GOT3 (cell line): ENCODE data around the gene LUC7L.
"Not testable (repeated sequence)": the region's sequence is repeated elsewhere in the genome, so short reads cannot be mapped to it uniquely, and the experiment has no call there.

ENCODE experiments used
- DNase-seq: peaks from one replicate; lab custom pipeline; 2025; ENCODE audit warnings: mixed read lengths; lab: John Stamatoyannopoulos, UW

The LUC7L gene

DNA sequence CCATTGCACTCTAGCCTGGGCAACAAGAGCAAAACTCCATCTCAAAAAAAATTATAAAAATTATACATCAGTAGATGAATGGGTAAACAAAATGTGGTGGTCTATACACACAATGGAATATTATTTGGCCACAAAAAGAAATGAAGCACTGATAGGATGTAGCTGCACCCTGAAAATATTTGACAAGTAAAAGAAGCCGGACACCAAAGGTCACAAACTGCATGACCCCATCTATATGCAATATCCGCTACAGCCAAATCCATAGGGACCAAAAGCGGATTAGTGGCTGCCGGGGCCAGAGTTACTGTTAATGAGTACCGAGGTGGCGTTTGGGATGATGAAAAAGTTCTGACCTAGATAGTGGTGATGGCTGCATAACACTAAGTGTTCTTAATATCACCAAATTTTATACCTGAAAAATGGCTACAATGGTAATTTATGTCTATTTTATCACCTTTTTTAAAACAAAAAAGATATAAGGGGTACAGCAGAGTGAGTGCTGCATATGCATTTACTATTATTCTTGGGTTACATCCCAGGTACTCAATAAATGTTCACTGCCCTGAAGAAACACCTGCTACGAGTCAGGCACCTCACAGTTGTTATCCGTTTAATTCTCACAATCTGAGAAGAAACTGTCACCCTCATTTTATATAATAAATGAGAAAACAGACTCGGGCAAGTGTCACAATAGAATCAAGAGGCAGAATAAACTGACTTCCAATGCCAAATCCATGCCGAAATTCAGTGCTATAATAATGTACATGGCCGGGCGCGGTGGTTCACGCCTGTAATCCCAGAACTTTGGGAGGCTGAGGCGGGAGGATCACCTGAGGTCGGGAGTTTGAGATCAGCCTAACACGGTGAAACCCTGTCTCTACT is 49.8 kb downstream of the LUC7L start:
- DNase-seq, result no peak

DNA sequence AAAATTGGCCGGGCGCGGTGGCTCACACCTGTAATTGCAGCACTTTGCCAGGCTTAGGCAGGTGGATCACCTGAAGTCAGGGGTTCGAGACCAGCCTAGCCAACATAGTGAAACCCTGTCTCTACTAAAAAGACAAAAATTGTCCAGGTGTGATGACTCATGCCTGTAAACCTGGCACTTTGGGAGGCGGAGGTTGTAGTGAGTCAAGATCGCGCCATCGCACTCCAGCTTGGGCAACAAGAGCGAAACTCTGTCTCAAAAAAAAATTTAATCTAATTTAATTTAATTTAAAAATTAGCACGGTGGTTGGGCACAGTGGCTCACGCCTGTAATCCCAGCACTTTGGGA is 50.6 kb downstream of the LUC7L start:
- no peak for DNase-seq

DNA sequence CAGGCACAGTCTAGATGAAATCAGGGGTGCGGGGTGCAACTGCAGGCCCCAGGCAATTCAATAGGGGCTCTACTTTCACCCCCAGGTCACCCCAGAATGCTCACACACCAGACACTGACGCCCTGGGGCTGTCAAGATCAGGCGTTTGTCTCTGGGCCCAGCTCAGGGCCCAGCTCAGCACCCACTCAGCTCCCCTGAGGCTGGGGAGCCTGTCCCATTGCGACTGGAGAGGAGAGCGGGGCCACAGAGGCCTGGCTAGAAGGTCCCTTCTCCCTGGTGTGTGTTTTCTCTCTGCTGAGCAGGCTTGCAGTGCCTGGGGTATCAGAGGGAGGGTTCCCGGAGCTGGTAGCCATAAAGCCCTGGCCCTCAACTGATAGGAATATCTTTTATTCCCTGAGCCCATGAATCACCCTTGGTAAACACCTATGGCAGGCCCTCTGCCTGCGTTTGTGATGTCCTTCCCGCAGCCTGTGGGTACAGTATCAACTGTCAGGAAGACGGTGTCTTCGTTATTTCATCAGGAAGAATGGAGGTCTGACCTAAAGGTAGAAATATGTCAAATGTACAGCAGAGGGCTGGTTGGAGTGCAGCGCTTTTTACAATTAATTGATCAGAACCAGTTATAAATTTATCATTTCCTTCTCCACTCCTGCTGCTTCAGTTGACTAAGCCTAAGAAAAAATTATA is 51.1 kb downstream of the LUC7L start:
- DNase-seq, result no peak

DNA sequence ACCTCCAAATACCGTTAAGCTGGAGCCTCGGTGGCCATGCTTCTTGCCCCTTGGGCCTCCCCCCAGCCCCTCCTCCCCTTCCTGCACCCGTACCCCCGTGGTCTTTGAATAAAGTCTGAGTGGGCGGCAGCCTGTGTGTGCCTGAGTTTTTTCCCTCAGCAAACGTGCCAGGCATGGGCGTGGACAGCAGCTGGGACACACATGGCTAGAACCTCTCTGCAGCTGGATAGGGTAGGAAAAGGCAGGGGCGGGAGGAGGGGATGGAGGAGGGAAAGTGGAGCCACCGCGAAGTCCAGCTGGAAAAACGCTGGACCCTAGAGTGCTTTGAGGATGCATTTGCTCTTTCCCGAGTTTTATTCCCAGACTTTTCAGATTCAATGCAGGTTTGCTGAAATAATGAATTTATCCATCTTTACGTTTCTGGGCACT is 51.8 kb downstream of the LUC7L start:
- DNase-seq, result no peak

DNA sequence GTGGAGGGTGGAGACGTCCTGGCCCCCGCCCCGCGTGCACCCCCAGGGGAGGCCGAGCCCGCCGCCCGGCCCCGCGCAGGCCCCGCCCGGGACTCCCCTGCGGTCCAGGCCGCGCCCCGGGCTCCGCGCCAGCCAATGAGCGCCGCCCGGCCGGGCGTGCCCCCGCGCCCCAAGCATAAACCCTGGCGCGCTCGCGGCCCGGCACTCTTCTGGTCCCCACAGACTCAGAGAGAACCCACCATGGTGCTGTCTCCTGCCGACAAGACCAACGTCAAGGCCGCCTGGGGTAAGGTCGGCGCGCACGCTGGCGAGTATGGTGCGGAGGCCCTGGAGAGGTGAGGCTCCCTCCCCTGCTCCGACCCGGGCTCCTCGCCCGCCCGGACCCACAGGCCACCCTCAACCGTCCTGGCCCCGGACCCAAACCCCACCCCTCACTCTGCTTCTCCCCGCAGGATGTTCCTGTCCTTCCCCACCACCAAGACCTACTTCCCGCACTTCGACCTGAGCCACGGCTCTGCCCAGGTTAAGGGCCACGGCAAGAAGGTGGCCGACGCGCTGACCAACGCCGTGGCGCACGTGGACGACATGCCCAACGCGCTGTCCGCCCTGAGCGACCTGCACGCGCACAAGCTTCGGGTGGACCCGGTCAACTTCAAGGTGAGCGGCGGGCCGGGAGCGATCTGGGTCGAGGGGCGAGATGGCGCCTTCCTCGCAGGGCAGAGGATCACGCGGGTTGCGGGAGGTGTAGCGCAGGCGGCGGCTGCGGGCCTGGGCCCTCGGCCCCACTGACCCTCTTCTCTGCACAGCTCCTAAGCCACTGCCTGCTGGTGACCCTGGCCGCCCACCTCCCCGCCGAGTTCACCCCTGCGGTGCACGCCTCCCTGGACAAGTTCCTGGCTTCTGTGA is 52.5 kb downstream of the LUC7L start, which contains the start of gene HBA1:
Gene HBA1, plus strand, starts transcription at position 204 of the 906 bp plus-strand sequence. Its CDS starts 37 bp downstream, at position 241.
- DNase-seq, result not testable (repeated sequence)

DNA sequence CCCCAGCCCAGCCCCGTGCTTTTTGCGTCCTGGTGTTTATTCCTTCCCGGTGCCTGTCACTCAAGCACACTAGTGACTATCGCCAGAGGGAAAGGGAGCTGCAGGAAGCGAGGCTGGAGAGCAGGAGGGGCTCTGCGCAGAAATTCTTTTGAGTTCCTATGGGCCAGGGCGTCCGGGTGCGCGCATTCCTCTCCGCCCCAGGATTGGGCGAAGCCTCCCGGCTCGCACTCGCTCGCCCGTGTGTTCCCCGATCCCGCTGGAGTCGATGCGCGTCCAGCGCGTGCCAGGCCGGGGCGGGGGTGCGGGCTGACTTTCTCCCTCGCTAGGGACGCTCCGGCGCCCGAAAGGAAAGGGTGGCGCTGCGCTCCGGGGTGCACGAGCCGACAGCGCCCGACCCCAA is 53.2 kb downstream of the LUC7L start:
- not testable (repeated sequence) for DNase-seq

DNA sequence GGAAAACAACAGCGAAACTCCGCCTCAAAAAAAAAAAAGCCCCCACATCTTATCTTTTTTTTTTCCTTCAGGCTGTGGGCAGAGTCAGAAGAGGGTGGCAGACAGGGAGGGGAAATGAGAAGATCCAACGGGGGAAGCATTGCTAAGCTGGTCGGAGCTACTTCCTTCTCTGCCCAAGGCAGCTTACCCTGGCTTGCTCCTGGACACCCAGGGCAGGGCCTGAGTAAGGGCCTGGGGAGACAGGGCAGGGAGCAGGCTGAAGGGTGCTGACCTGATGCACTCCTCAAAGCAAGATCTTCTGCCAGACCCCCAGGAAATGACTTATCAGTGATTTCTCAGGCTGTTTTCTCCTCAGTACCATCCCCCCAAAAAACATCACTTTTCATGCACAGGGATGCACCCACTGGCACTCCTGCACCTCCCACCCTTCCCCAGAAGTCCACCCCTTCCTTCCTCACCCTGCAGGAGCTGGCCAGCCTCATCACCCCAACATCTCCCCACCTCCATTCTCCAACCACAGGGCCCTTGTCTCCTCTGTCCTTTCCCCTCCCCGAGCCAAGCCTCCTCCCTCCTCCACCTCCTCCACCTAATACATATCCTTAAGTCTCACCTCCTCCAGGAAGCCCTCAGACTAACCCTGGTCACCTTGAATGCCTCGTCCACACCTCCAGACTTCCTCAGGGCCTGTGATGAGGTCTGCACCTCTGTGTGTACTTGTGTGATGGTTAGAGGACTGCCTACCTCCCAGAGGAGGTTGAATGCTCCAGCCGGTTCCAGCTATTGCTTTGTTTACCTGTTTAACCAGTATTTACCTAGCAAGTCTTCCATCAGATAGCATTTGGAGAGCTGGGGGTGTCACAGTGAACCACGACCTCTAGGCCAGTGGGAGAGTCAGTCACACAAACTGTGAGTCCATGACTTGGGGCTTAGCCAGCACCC is 54.0 kb downstream of the LUC7L start:
- no peak for DNase-seq

DNA sequence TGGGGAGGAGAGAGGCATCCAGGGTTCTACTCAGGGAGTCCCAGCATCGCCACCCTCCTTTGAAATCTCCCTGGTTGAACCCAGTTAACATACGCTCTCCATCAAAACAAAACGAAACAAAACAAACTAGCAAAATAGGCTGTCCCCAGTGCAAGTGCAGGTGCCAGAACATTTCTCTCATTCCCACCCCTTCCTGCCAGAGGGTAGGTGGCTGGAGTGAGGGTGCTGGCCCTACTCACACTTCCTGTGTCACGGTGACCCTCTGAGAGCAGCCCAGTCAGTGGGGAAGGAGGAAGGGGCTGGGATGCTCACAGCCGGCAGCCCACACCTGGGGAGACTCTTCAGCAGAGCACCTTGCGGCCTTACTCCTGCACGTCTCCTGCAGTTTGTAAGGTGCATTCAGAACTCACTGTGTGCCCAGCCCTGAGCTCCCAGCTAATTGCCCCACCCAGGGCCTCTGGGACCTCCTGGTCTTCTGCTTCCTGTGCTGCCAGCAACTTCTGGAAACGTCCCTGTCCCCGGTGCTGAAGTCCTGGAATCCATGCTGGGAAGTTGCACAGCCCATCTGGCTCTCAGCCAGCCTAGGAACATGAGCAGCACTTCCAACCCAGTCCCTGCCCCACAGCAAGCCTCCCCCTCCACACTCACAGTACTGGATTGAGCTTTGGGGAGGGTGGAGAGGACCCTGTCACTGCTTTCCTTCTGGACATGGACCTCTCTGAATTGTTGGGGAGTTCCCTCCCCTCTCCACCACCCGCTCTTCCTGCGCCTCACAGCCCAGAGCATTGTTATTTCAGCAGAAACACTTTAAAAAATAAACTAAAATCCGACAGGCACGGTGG is 55.1 kb downstream of the LUC7L start:
- not testable (repeated sequence) for DNase-seq

DNA sequence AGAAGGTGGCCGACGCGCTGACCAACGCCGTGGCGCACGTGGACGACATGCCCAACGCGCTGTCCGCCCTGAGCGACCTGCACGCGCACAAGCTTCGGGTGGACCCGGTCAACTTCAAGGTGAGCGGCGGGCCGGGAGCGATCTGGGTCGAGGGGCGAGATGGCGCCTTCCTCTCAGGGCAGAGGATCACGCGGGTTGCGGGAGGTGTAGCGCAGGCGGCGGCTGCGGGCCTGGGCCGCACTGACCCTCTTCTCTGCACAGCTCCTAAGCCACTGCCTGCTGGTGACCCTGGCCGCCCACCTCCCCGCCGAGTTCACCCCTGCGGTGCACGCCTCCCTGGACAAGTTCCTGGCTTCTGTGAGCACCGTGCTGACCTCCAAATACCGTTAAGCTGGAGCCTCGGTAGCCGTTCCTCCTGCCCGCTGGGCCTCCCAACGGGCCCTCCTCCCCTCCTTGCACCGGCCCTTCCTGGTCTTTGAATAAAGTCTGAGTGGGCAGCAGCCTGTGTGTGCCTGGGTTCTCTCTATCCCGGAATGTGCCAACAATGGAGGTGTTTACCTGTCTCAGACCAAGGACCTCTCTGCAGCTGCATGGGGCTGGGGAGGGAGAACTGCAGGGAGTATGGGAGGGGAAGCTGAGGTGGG is 55.9 kb downstream of the LUC7L start:
- DNase-seq, result not testable (repeated sequence)

DNA sequence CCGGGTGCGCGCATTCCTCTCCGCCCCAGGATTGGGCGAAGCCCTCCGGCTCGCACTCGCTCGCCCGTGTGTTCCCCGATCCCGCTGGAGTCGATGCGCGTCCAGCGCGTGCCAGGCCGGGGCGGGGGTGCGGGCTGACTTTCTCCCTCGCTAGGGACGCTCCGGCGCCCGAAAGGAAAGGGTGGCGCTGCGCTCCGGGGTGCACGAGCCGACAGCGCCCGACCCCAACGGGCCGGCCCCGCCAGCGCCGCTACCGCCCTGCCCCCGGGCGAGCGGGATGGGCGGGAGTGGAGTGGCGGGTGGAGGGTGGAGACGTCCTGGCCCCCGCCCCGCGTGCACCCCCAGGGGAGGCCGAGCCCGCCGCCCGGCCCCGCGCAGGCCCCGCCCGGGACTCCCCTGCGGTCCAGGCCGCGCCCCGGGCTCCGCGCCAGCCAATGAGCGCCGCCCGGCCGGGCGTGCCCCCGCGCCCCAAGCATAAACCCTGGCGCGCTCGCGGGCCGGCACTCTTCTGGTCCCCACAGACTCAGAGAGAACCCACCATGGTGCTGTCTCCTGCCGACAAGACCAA is 56.8 kb downstream of the LUC7L start, which contains the start of gene HBA2:
Gene HBA2, plus strand, starts transcription at position 503 of the 568 bp plus-strand sequence. Its CDS starts 37 bp downstream, at position 540.
- not testable (repeated sequence) for DNase-seq

DNA sequence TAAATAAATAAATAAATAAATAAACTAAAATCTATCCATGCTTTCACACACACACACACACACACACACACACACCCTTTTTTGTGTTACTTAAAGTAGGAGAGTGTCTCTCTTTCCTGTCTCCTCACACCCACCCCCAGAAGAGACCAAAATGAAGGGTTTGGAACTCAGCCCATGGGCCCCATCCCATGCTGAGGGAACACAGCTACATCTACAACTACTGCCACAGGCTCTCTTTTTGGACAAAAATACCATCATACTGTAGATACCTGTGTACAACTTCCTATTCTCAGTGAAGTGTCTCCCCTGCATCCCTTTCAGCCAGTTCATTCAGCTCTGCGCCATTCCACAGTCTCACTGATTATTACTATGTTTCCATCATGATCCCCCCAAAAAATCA is 58.5 kb downstream of the LUC7L start:
- no peak for DNase-seq

DNA sequence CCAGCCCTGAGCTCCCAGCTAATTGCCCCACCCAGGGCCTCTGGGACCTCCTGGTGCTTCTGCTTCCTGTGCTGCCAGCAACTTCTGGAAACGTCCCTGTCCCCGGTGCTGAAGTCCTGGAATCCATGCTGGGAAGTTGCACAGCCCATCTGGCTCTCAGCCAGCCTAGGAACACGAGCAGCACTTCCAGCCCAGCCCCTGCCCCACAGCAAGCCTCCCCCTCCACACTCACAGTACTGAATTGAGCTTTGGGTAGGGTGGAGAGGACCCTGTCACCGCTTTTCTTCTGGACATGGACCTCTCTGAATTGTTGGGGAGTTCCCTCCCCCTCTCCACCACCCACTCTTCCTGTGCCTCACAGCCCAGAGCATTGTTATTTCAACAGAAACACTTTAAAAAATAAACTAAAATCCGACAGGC is 59.2 kb downstream of the LUC7L start:
- not testable (repeated sequence) for DNase-seq

DNA sequence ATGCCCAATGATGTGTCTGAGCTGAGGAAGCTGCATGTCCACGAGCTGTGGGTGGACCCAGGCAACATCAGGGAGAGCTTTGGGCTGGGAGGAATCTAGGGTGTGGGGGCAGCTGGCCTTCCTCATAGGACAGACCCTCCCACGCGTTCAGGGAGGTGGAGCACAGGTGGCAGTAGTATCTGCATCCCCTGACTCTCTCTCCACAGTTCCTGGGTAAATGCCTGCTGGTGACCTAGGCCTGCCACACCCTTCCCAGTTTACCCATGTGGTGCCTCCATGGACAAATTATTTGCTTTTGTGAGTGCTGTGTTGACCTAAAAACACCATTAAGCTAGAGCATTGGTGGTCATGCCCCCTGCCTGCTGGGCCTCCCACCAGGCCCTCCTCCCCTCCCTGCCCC is 60.2 kb downstream of the LUC7L start:
- no peak for DNase-seq

DNA sequence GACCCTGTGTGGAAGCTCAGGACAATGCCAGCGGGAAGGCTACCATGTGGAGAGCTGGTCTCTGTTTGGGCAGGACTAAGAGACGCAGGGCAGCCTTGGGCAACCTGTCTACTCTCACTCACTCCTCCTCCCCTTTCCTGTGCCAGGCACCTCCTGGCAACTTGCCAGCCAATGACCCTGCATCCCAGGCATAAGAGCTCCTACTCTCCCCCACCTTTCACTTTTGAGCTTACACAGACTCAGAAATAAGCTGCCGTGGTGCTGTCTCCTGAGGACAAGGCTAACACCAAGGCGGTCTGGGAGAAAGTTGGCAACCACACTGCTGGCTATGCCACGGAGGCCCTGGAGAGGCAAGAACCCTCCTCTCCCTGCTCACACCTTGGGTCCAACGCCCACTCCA is 60.8 kb downstream of the LUC7L start:
- DNase-seq, result no peak

DNA sequence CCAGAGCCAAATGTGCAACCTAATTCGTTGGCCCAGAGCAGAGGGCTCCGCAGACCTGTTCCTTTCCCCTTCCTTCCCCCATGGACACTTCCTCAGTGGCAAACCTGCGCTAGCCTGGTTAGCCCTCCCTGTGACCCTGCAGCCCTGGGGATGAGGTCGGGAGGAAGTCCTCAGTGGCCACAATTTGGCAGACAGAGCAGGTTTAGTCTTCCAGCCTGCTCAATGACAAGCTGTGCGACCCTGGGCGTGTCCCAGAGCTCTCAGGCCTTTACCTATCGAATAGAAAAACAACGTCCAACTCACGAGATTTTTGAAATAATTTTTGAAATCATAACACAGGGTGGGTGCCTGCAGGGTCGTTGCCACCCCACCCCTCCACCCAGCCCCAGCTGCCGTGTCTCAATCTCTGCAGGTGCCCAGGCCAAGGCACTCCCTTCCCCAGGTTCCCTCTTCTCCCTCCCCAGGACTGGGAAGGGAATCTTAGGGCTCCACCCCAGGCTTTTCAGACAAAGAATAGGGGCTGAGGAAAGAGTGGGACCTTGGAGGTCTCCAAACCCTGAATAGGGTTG is 62.0 kb downstream of the LUC7L start:
- DNase-seq, result no peak

DNA sequence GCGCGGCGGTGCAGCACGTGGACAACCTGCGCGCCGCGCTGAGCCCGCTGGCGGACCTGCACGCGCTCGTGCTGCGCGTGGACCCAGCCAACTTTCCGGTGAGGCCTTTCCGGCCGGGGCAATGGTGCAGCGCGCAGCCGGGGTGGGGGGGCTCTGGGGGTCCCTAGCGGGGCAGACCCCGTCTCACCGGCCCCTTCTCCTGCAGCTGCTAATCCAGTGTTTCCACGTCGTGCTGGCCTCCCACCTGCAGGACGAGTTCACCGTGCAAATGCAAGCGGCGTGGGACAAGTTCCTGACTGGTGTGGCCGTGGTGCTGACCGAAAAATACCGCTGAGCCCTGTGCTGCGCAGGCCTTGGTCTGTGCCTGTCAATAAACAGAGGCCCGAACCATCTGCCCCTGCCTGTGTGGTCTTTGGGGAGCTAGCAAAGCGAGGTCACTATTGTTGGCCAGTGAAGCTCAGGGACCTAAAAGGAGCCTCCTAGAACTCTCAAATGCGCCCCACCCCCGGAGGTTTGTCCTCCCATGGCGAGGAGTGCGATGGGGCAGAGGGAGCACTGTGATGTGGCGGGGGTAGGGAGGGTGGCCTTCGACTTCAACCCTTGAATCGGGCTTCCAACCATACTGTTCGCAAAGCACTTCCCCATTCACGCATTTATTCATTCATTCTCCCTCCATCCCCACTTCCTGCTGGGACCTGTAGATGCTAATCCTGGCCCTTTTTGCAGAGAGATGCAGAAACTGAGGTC is 62.7 kb downstream of the LUC7L start:
- DNase-seq, result no peak

DNA sequence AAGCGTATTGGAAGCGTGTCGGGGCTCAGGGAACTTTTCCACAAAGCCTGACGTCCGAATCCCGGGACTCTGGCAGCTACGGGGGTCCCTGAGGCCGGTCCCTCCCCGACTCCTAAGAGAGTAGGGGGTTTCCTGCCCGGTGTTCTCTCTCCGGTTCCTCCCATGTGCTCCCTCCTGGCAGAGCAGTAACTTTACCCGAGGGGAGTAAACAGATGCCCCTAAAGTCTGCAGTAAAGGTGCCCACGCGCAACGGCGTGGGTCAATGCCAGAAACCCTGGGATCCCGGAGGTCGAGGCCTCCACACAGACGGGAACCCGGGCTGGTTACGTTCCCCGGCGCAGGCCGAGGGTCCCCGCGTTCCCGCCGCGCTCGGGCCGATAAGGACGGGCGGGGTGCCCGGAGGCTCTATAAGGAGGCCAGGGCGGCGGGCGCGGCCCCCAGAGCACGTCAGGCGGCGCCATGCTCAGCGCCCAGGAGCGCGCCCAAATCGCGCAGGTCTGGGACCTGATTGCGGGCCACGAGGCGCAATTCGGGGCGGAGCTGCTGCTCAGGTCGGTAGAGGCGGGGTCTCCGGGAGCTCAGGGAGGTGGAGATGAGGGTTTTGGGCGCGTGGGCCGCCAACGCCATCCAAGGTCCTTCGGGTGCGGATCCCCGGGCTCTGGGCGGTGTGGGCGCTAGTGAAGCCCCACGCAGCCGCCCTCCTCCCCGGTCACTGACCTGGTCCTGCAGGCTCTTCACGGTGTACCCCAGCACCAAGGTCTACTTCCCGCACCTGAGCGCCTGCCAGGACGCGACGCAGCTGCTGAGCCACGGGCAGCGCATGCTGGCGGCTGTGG is 63.5 kb downstream of the LUC7L start, which contains the start of gene HBM:
Gene HBM, plus strand, starts transcription at position 440 of the 836 bp plus-strand sequence. Its CDS starts 20 bp downstream, at position 460.
- DNase-seq, result no peak
